GM21528 (cell line): Measurements from ENCODE around the gene PANX1.

Experiments
- ATAC-seq: cut with Tn5 transposase; IDR thresholded peaks from one replicate; pipeline ENCODE4 v1.9.1; 2021; ENCODE audit warnings: mild to moderate bottlenecking, moderate library complexity; ENCODE audit not compliant: unreplicated experiment, low FRiP score

PANX1 gene

DNA sequence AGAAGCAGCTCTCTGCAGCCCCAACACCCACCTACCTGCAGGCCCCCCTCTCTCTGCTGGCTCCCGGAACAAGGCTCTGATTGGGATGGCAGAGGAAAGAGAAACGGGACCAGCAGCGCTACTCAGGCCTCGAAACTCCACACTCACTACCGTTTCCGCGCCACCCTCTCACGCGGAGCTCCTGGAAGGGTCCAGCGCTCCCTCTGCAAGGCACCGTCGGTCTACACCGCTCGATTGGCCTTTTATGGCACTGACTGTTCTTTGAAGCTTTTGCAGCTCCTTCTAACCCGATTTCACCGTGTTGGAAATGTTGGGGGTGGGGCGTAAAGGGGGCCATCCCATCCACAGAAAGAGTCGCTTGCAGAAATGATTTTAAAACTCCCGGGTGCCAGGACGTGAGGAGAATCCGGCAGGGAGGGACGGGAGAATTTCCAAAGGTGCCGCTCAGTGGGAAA lies 323 bp upstream of the PANX1 start:
- ATAC-seq: peak; percentile 22

DNA sequence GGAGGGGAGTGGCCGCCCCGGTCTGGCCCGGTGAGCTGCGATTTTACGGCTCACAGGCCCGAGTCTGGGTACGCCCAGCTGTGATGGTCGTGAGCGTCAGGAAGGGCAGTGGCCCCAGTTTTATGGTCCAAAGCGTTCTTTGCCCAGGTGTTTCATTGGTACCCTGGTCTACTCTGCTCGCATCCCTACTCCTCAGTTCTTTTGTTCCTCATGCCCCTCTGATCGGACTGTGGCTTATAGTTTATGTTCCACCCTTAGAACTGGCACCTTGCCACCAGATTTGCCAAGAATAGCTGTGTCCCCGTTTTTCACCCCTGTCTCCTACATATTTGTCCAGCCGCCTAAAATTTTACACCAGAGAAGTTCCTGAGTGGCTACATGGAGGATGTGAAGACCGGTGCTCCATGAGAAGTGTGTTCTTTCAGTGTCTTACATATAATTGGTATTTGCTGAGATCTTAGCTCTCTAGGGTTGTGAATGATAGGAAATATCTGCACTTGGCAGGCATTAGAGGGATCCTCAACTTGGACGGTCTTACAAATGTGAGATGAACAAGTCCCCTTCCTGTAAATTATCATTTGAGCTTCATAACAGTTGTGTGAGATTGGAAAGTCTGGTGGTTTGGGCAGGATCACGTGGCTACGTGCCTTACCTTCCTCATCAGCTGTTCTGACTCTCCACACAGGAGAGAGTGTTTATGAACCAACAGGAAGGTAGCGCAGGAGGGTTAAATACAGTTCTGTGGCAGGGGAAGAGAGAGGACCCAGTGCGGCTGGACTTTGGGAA lies 1.1 kb downstream of the PANX1 start:
- ATAC-seq: no peak

DNA sequence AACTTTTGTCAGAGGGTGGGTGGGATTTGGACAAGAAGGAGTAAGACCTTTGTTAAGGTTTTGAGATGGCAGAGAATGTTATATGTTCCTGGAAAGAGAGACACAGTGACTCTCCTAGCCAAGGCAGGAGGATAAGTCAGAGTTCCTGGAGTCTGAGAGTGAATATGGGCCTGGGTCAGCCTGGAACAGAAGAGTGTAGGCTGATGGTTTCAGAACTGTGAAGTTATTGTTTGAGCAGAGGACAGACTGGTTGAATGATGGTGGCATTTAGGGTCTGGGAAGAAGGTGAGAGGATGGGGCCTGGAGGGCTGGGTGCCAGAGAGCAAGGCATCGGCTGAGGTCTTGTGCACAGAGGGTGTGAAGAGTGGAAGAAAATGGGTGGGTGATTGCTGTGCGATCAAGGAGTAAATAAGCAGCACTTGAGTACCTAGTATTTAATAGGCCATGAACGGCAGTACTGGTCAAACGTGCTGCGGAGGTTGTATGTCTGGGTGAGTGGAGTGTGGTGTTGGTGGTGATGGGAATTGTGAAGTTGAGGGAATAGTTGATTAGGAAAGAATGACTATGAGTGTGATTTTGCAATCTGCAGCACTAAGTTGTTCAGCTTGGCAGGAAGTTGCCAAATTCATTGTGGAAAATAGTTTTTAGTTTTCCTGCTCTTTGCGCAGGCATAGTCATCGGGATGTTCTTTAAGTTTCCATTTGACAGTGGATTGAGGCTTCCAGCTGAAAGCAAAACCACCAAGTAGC lies 1.8 kb downstream of the PANX1 start:
- ATAC-seq: no peak

DNA sequence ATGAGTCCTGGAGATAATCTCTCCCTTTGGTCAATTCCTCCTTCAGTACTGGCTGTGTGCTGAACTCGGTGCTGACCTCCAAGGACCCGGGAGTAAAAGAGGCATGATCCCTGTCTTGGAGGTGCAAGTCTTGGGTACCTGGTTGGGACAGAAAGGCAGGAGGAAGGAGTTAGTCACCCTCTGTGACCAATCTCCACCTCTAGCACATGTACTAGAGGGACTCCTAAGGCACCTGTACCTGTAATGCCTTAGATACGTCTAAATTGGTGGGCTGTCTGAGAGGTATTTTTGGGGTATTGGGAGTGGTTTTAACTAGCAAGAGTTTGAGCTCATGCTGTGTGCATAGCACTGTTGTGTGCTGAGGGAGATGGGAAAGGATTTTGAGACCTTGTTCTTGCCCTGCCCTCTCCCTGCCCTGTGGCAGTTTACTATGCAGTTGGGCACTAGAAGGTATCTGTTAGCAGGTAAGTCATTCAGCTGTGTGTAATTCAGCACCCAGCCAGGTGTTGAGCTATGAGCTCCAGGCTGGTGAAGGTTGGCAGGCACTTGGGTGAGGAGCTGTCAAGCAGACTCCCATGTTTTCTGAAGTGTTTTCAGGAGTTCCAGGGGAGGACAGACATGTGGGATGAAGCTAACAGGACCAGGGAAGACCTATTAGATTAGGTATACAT lies 2.5 kb downstream of the PANX1 start:
- no peak for ATAC-seq

GRCh38 chr11:94131718-94132115 lies 3.1 kb downstream of the PANX1 start:
- ATAC-seq: no peak

- ATAC-seq: no peak
Measured at GRCh38 chr11:94132152-94132558, 3.5 kb downstream of the PANX1 start.

GRCh38 chr11:94132823-94133408 lies 4.3 kb downstream of the PANX1 start:
- no peak for ATAC-seq

- ATAC-seq: no peak
Measured at GRCh38 chr11:94133752-94134151, 5.1 kb downstream of the PANX1 start.

DNA sequence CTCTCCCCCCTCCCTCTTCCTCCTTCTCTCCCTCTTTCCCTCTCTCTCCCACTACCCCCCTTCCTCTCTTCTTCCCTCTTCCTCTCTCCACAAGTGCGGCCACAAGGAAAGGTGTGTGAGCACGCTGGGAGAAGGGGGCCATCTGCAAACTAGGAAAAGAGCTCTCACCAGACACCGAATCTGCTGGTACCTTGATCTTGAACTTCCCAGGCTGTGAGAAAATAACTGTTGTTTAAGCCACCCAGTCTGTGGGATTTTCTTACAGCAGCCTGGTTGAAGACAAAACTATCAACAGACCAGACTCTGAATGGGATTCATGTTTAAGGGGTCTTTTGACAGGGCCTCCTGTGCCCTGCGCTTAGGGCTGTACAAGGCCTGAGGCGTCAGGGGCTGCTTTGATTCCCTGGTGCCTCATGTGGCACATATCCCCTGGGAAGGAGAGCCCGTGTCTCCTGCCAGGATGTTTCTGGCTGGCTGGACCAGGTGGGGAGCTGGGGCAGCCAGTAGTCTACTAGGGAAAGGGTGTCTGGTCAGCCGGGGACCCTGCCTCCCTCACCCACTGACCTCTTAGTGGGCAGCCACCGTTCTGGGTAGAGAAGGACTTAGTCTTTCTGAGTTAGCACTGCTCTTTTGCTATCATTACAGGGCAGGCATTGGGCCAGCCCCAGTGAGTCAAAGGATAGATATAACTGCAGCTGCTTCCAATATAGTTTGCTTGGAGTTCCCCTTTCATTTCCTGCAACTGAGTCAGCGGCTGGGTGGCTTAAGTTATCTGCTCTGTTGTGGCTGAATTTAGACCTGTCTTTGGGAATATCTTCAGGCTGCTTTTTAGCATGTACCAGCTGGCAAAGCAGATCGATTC lies 6.2 kb downstream of the PANX1 start:
- ATAC-seq: peak; percentile 40

- ATAC-seq: no peak
Measured at GRCh38 chr11:94139416-94139815, 10.8 kb downstream of the PANX1 start.

DNA sequence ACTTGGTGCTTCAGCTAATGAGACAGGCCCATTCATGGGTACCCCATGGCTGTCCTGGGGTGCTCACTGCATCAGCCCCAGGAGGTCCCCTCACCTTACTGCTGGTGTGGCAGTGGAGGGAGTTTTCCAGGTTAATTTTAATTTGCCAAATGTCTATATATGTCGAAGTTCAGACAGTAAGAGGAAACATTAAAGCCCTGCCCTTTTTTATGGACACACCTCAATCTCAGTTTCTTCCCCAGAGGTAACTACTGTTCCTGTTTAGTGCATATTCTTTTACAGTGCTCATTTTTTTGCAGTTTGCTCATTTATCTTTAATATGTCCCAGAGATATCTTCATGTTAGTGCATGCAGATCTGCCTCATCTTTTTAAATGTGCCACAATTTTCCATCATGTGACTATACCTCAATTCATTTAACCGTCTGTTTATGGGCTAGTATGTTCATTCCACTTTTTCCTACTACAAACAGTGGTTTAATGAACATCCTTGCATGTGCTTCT lies 11.6 kb downstream of the PANX1 start:
- no peak for ATAC-seq

DNA sequence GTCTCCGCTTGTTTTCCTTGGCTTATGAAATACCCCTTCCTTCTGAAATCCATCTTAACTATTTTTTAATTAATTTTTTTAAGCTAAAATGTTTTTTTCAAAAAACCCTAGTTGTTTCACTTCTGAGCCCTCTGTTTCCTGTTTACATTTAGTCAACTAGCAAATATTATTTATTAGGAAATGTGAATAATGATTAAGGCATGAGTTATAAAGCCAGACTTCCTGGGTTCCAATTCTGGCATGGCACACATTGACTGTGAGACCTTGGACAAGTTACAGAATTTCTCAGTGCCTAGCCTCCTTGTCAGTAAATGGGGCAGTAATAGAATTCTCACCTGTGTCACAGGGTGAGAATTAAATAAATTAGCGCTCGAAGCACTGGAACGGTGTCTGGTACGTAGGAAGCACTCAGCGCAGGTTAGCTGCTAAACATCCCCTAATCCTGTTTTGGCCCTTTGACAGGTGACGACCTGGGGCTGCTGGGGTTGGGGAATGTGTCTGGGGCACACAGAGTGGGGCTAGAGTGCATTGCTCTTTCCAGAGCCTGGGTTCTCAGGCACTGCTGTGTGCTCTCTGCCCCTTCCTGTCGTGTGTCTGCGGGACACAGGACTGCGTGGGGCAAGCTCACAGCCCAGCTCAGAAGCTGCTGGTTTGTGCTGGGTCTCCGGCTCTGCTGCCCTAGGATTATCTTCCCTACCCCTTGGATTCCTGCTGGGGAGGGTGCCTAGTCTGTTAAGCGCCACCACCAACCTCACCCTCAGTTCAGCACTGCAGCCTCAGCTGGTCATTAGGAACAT lies 13.1 kb downstream of the PANX1 start:
- no peak for ATAC-seq

GRCh38 chr11:94142308-94143281 lies 14.0 kb downstream of the PANX1 start:
- ATAC-seq: no peak

DNA sequence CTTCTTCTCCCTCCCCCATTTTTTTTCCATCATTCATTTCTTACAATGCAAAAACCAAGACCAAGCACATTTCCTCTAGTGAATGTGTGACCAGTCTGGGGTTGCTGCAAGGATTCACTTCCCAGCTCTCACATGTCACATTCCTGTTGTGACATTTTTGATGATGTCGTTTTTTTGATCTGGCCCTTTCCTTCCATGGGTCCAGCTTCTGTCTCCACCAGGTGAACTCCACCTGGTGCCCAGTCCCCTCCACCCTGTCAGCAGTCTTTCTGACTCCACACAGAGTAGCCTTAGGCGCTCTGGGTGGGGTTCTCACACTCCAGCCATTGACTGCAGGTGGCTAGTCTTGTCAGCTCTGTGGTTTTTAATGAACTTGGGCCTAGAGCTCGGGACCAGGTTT lies 15.6 kb downstream of the PANX1 start:
- ATAC-seq: no peak

DNA sequence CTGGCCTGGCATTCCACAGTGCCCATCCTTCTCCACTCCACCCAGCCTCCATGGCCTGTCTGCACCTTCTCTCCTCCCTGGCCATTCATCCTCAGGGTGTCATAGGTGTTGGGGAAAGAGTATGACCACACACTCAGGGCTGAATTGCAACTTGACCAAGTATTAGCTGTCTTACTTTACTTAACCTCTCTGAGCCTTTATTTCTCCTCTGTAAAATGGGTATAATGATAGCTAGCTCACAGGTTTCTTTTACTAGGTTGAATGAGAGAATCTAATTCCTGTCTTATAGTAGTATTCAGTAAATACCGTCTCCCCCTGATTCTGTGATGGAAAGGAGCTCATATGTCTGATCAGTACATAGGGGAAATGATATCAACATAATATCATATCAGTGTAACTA lies 16.0 kb downstream of the PANX1 start:
- ATAC-seq: no peak

DNA sequence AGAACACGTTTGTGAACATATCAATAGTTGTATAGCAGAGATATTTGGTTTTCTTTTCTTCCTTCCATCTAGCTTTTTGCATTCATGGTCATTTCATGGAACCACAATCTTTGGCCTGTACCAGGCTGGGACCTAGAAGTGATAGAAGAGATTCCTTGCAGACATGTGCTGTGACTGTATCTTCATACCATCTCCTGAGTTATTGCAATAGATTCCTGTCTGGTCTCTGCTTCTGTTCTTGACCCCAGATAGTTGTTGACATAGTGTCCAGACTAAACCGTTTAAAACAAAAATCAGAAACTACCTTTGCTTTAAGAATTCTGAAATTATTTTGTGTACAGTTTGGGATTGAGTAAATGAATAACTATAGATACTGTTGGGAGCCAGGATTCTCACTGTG lies 16.8 kb downstream of the PANX1 start:
- no peak for ATAC-seq

- ATAC-seq: no peak
Measured at GRCh38 chr11:94145916-94146315, 17.3 kb downstream of the PANX1 start.

- no peak for ATAC-seq
Measured at GRCh38 chr11:94147433-94147845, 18.8 kb downstream of the PANX1 start.
